Measurements from ENCODE around the gene FLNA. TPM values are rescaled to one million over a fixed set of nuclear protein-coding genes. Genes with fewer than 3 reads are reported as not detected.
"Not testable (repeated sequence)": the region's sequence is repeated elsewhere in the genome, so short reads cannot be mapped to it uniquely, and the experiment has no call there.

FLNA gene
- total RNA-seq, 6 donors from 2014 or later: 800 to 1,760 (median 1,298) TPM

DNA sequence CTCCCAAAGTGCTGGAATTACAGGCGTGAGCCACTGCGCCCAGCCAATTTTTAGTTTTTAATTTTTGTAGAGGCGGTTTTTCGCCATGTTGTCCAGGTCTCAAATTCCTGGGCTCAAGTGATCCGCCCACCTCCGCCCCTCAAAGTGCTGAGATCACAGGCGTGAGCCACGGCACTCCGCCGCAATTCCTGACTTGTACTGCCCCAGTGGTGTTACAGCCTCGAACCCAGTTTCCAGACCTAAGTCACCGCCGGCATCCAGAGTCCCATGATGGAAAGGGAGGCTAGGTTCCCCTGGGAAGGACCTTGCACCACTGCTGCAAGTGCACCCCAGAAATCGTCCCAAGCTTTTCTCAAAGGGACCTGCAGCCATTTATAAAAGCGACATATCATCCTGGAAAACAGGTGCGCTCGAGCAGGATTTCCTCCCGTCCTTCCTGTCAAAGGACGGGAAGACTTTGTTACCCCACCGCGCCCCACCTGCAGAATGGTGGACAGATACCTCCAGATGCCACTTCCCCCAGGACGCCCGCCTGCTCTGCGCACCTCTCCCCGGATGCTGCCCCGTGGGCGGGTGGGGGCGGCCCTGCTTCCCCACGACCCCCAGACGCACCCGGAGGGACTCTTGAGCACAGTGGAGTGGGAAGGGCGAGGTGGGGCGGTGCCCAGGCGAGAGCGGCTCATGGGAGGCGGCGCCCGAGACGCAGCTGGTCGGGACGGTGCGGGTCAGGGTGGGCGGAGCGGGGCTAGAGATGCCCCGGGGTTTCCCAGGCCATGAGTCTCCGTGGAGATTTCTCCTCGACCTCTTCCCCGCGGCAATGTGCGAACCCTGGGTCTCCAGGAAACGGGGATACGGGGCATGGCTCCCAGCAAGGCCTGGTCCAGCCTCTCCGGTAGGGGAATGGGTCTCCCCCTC, 22.8 kb upstream of the FLNA start:
- 43 to 47% methylated on average over 10 to 43 of the region's 53 CpGs for WGBS, 2 donors
- TF ChIP-seq CTCF (IDR thresholded peaks at IDR 0.05) (no peak), POLR2AphosphoS5 (IDR thresholded peaks at IDR 0.05) (peak; percentile 27 to 28)
- H3K27ac ChIP-seq: peak overlapping the region; percentile 95 to 98 (median 97)
- H3K9me3 ChIP-seq: peaks cover 0 to 14% (median 0%) of the 10 kb centered on the region in 4 donors
- ATAC-seq (ENCODE audit: low FRiP score in 2 of 2): peak; percentile 91 to 92
- H3K4me1 ChIP-seq: peaks cover 7 to 35% (median 7%) of the 10 kb centered on the region in 4 donors
- no peaks in the 10 kb centered on the region for H3K27me3 ChIP-seq
- peak overlapping the region; percentile 28 to 77 (median 61) for H3K4me3 ChIP-seq
- peaks cover 0 to 30% (median 10%) of the 10 kb centered on the region in 4 donors for H3K36me3 ChIP-seq
- peak; percentile 75 to 94 for DNase-seq

- Histone ChIP-seq H3K4me3 (peak overlapping the region in 2 of 4 donors; percentile 53 to 77), H3K36me3 (peaks cover 0 to 26% (median 10%) of the 10 kb centered on the region in 4 donors), H3K27ac (peak overlapping the region in 3 of 4 donors; percentile 95 to 98 (median 96)), H3K4me1 (peaks cover 7 to 35% (median 7%) of the 10 kb centered on the region in 4 donors), H3K9me3 (peaks cover 0 to 14% (median 0%) of the 10 kb centered on the region in 4 donors)
- WGBS, 2 donors: 88 to 91% methylated on average over 13 to 17 of the region's 17 CpGs
- H3K27me3 ChIP-seq; DNase-seq; ATAC-seq (ENCODE audit: low FRiP score in 2 of 2): not testable (repeated sequence)
Measured at GRCh38 chrX:154396363-154396762, 21.9 kb upstream of the FLNA start.

DNA sequence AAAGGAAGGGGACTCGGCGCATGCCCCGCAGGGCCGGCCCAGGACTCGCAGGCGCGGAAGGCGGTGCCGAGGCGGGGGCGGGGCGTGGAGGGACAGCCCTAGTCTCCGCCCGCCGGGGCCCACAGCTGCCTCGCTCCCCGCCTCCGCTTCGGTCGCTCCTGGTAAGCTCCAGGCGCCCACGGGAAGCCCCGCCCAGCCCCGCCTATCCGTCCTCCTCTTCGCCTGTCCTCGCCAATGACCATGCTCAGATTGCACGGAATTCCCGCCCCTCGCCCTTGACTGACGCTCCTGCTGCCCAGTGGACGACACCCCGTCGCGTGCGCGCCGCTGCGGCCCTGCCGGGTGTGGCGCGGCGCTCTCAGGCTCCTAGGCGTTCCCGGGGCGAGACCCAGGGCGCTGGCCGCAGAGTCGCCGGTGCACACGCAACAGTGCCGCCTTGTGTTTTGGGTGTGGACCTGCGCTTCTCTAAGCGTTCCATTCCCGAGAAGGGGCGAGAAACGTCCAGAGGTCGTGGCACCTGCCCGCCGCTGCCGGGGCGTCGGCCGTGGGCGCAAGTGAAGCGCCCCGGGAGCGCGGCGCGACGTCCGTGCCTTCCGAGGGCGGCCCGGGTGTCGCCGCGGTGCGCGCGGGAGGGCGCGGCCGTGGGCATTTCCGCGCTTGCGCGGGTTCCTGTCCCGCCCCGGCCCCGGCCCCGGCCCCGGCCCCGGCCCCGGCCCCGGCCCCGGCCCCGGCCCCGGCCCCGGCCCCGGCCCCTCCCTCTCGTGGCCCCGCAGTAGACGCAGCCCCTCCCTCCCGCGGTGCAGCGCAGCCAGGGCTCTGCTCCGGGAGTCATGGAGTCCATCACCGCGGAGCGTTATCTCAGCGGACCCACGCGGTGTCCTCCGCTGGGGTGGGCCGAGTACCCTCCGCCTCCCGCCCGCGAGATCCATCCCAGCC, 15.6 kb upstream of the FLNA start:
- H3K27me3 ChIP-seq, H3K36me3 ChIP-seq, DNase-seq, H3K4me1 ChIP-seq, H3K9me3 ChIP-seq: not testable (repeated sequence)
- H3K27ac ChIP-seq: peak overlapping the region in 2 of 4 donors; percentile 66 to 78
- ATAC-seq (ENCODE audit: low FRiP score in 2 of 2): peak; percentile 92
- WGBS, 2 donors: no CpG with 5 or more reads among the region's 121 CpGs
- H3K4me3 ChIP-seq: peak overlapping the region in 3 of 4 donors; percentile 20 to 38 (median 25)

- not testable (repeated sequence) for H3K36me3 ChIP-seq, H3K4me3 ChIP-seq, H3K4me1 ChIP-seq, H3K9me3 ChIP-seq, DNase-seq, H3K27me3 ChIP-seq, H3K27ac ChIP-seq
- peak in 1 of 2 donors; percentile 4 for ATAC-seq (ENCODE audit: low FRiP score in 2 of 2)
- no CpG with 5 or more reads among the region's 16 CpGs for WGBS, 2 donors
Measured at GRCh38 chrX:154388649-154389048, 14.2 kb upstream of the FLNA start.

DNA sequence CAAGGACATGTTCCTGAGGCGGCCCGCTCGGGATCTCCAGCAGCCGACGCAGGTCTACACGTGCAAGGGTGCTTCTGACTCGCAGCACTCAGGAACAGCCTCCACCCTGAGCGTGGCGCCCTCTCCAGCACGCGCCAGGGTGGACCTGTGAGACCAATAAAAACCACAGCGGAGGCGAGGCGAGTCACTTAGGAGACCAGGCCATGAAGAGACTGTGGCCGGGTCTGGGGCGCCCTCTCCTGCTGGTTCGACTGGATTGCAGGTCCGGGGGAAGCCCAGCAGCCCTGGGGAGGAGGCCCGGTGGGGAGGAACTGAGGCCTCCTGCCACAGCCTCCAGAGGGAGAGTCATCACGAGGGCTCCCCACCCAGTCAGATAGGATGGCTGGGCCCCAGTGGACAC, 13.7 kb upstream of the FLNA start:
- H3K27me3 ChIP-seq, DNase-seq, H3K27ac ChIP-seq, H3K4me1 ChIP-seq, H3K36me3 ChIP-seq, H3K4me3 ChIP-seq, H3K9me3 ChIP-seq: not testable (repeated sequence)
- ATAC-seq (ENCODE audit: low FRiP score in 2 of 2): peak; percentile 55 to 73
- WGBS, 2 donors: no CpG with 5 or more reads among the region's 20 CpGs

DNA sequence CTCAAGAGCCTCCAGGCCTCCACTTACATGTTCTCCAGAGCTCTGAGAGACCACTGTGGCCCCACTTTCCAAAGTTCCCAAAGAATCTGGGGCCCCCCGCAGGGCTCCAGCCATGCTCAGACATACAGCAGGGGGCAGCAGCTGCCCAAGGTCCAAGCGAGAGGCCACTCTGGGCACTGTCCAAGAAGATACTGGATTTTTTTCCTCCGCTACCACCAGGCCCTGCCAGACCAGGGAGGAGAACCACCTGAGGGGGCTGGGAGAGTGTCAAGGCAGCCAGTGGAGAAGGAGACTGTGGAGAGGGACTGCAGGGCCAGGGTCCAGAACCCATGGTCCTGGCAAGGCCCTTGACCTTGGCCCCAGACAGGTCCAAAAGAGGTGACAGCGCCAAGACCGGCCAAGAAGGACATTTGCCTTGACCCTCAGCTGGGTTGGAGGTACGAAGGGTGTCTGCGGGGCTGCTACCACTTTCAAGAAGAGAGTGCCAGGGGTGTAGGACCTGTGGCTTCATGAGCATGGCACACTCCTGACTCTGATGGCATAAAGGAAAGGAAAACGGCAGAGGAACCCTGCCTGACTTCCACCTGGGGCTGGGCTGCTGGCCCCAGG, 10.0 kb upstream of the FLNA start:
- ATAC-seq (ENCODE audit: low FRiP score in 2 of 2) (no peak), DNase-seq (no peak)
- 69% methylated on average over 8 of the region's 8 CpGs; no CpG with 5 or more reads in 1 of the 2 donors for WGBS, 2 donors
- Histone ChIP-seq H3K36me3 (peaks cover 0 to 4% (median 0%) of the 10 kb centered on the region in 4 donors), H3K27ac (no peak overlapping the region), H3K27me3 (no peaks in the 10 kb centered on the region), H3K9me3 (peaks cover 0 to 3% (median 0%) of the 10 kb centered on the region in 4 donors), H3K4me1 (peaks cover 0 to 10% (median 3%) of the 10 kb centered on the region in 4 donors), H3K4me3 (no peak overlapping the region)
- TF ChIP-seq CTCF (IDR thresholded peaks at IDR 0.05) (peak in 3 of 6 experiments; percentile 6 to 22 (median 16)), POLR2A (IDR thresholded peaks at IDR 0.05) (no peak), POLR2AphosphoS5 (IDR thresholded peaks at IDR 0.05) (no peak), EP300 (IDR thresholded peaks at IDR 0.05) (no peak)
